SKM-1 (cell line): Measurements from ENCODE around the gene MCAT.

Experiments
- DNase-seq: peaks from one replicate; lab custom pipeline; 2025; ENCODE audit not compliant: unreplicated experiment; lab: John Stamatoyannopoulos, UW

Gene MCAT

GRCh38 chr22:43094551-43094950 lies 48.6 kb downstream of the MCAT start:
- DNase-seq: no peak

GRCh38 chr22:43094085-43094484 lies 49.1 kb downstream of the MCAT start:
- peak; percentile 80 for DNase-seq

DNA sequence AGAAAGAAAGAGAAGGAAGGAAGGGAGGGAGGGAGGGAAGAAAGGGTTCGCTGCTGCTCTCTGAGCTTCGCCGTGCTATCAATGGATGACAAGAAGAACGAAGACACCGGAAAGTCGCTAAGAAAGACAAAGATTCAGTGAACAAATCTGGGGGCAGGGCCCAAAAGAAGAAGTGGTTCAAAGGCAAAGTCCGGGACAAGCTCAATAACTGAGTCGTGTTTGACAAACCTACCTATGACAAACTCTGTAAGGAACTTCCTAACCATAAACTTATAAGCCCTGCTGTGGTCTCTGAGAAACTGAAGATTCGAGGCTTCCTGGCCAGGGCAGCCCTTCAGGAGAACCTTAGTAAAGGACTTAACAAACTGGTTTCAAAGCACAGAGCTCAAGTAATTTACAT lies 51.1 kb downstream of the MCAT start:
- no peak for DNase-seq

DNA sequence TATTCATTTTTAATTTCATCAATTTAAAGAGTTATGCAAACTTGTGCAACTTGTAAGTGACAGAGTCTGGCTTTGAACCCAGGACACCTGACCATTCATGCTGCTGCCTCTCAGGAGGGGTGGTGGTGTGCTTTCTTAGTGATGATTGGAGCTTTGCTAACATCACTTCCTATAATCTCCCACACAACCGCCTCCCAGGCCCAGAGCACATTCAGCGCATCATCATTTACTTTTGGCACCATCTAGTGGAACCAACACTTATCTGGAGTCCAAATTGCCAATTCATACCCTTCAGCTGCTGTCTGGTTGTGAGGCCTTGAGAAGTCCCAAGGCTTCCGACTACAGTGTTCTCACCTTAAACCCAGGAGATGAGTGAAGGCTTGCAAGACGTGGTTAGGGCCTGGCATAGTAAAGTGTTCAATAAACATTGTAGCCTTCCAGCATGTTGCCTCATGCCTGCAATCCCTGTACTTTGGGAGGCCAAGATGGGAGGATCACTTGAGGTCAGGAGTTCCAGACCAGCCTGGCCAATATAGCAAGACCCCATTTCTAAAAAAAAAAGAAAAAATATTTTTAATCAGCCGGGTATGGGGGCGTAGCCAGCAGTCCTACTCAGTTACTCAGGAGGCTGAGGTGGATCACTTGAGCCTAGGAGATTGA lies 52.9 kb downstream of the MCAT start:
- peak; percentile 68 for DNase-seq

- DNase-seq: peak; percentile 76
Observed at GRCh38 chr22:43088984-43089717, 54.0 kb downstream of the MCAT start, which contains the start of gene TTLL1. TTLL1 (minus strand) TSS chr22:43089391; CDS start chr22:43075586, 13,805 bp downstream.

- DNase-seq: no peak
Observed at GRCh38 chr22:43088627-43088983, 54.6 kb downstream of the MCAT start.

- no peak for DNase-seq
Observed at GRCh38 chr22:43085658-43086606, 57.3 kb downstream of the MCAT start.
